Measurements from ENCODE around the gene PSMG4. TPM values are rescaled to one million over a fixed set of nuclear protein-coding genes. Genes with fewer than 3 reads are reported as not detected.

PSMG4 gene
- total and polyA plus RNA-seq, 10 of the 15 experiments (the other 5 are each of a cell fraction or from before 2014, with no cell fraction given): 7.1 to 62.6 (median 29.8) TPM

- WGBS (ENCODE audit: insufficient coverage, insufficient replicate concordance, low lambda C conversion rate, missing lambda C conversion rate): 84% methylated on average over 22 of the region's 24 CpGs
- H4K20me1 ChIP-seq (ENCODE audit: control insufficient read depth, insufficient read depth): no peaks in the 10 kb centered on the region
- H3K4me1 ChIP-seq (ENCODE audit: control insufficient read depth, insufficient read depth, low read length): no peaks in the 10 kb centered on the region
- no peak overlapping the region for H3K27ac ChIP-seq (ENCODE audit: control insufficient read depth, insufficient read depth)
- ChIA-PET RAD21 (ENCODE audit: unreplicated experiment) (no interaction called here), SMC1A (ENCODE audit: uncharacterized antibody, unreplicated experiment) (interaction anchor here (1.5 kb wide), 1 partner anchor 45 kb away, joined by 4 read pairs; no protein-coding TSS in a partner anchor), CTCF (interaction anchor here (0.8 to 1.8 kb wide), 2 partner anchors 445 to 446 kb away, joined by 4 to 7 read pairs; no protein-coding TSS in a partner anchor), POLR2A (no interaction called here)
- intact Hi-C loops (cut with micrococcal nuclease; ENCODE audit: unreplicated experiment) (no loop called here), in situ Hi-C loops (cut with MboI) (no loop called here)
- FAIRE-seq (no peak), ATAC-seq (no peak), DNase-seq (ENCODE audit: low read depth, low spot score) (no peak)
- no peak overlapping the region for H3K4me2 ChIP-seq (ENCODE audit: control insufficient read depth, insufficient read depth)
- no peaks in the 10 kb centered on the region; a peak in 1 of 4 replicates for H3K36me3 ChIP-seq (ENCODE audit: control insufficient read depth in 2 of 2, insufficient read depth in 2 of 2, low read length in 1 of 2)
- no TSS peak for BruUV-seq (replicated peaks)
- no peak overlapping the region for H3K9ac ChIP-seq (ENCODE audit: control insufficient read depth, insufficient read depth, low read length)
- no peaks in the 10 kb centered on the region for H3K9me3 ChIP-seq (replicated peaks; ENCODE audit: control insufficient read depth, insufficient read depth, low read length)
- H3K4me3 ChIP-seq: no peak overlapping the region
- no peak overlapping the region for H2AFZ ChIP-seq (ENCODE audit: control insufficient read depth, low read depth, low read length)
- no peaks in the 10 kb centered on the region for H3K79me2 ChIP-seq (ENCODE audit: control insufficient read depth, insufficient read depth, low read length)
- TF ChIP-seq SRF (IDR thresholded peaks at IDR 0.05; ENCODE audit: low read depth in 2 of 2, low read length in 2 of 2): no peak
- no peak for TF ChIP-seq CEBPZ (IDR thresholded peaks at IDR 0.05; ENCODE audit: low read depth, low read length)
- TF ChIP-seq TBL1XR1 (IDR thresholded peaks at IDR 0.05; ENCODE audit: low read depth, low read length): no peak
- no peak for TF ChIP-seq MXI1 (IDR thresholded peaks at IDR 0.05; ENCODE audit: low read depth, low read length)
- TF ChIP-seq YY1 (IDR thresholded peaks at IDR 0.05; ENCODE audit: low read depth, low read length): no peak
- no peak for TF ChIP-seq BCL11A (IDR thresholded peaks at IDR 0.05; ENCODE audit: low read depth, low read length)
- H3K27me3 ChIP-seq (replicated peaks in 1 of 2; ENCODE audit: control insufficient read depth in 2 of 2, insufficient read depth in 2 of 2, low read length in 1 of 2): no peaks in the 10 kb centered on the region
Observed at GRCh38 chr6:3286641-3287171, 28.0 kb downstream of the PSMG4 start.

Measured in GM12878 (cell line).